Ascending aorta (tissue), 2 donors: ENCODE data around the gene SOX5. TPM values are rescaled to one million over a fixed set of nuclear protein-coding genes. Genes with fewer than 3 reads are reported as not detected.

Source experiments
- DNase-seq, 2 donors: peaks; one replicate each; pipeline ENCODE4 v3.0.0-alpha.2; 2019; ENCODE audit warnings: low spot score in 2 of 2
- H3K27ac ChIP-seq, 2 donors: fragments of 200-600 bp; sonication (generic); one replicate each; pipeline ENCODE4 v1.5.1; 2016 to 2017; ENCODE audit warnings: mild to moderate bottlenecking in 1 of 2
- H3K27me3 ChIP-seq: fragments of 200-600 bp; sonication (generic); one replicate; pipeline ENCODE4 v1.5.1; 2017
- H3K36me3 ChIP-seq, 2 donors: fragments of 200-600 bp; sonication (generic); one replicate each; pipeline ENCODE4 v1.5.1; 2016
- H3K4me1 ChIP-seq, 2 donors: fragments of 200-600 bp; sonication (generic); one replicate each; pipeline ENCODE4 v1.5.1; 2016 to 2017; ENCODE audit warnings: mild to moderate bottlenecking in 1 of 2
- H3K4me3 ChIP-seq, 2 donors: fragments of 200-600 bp; sonication (generic); one replicate each; pipeline ENCODE4 v1.5.1; 2016 to 2017; ENCODE audit warnings: mild to moderate bottlenecking in 1 of 2
- H3K9me3 ChIP-seq, 2 donors: fragments of 200-600 bp; sonication (generic); one replicate each; pipeline ENCODE4 v1.5.1; 2016
- CTCF ChIP-seq, 3 experiments: fragments of 200-600 bp in 2 of 3; fragments of 450-650 bp in 1 of 3; sonication (generic) in 2 of 3; IDR thresholded peaks; one replicate each; pipeline ENCODE4 v1.5.1; 2016 to 2019; ENCODE audit warnings: antibody characterized with exemption in 3 of 3, mild to moderate bottlenecking in 1 of 3, moderate library complexity in 1 of 3
- intact Hi-C: fragments of 100-400 bp; cut with DNase I; formaldehyde crosslinking; loops from one replicate; pipeline ENCODE4 v1.15.1; 2023
- total RNA-seq: library from RNA; depleted of rRNA; stranded (reverse); fragments of >200 nt; gene quantifications from one replicate; pipeline ENCODE4 v1.1.0, GENCODE V29; 2016

The SOX5 gene
- total RNA-seq, 1 donor from 2014 or later: 18.2 TPM

- no peak for TF ChIP-seq CTCF (IDR thresholded peaks at IDR 0.05)
- Histone ChIP-seq H3K4me1 (no peaks in the 10 kb centered on the region), H3K36me3 (no peaks in the 10 kb centered on the region), H3K4me3 (no peak overlapping the region), H3K27ac (no peak overlapping the region), H3K9me3 (no peaks in the 10 kb centered on the region), H3K27me3 (no peaks in the 10 kb centered on the region)
- no peak for DNase-seq
- intact Hi-C loops: no loop called here
Observed at GRCh38 chr12:23659131-23659530, 290.3 kb downstream of the SOX5 start.

- TF ChIP-seq CTCF (IDR thresholded peaks at IDR 0.05): no peak
- Histone ChIP-seq H3K36me3 (no peaks in the 10 kb centered on the region), H3K4me3 (no peak overlapping the region), H3K27ac (no peak overlapping the region), H3K27me3 (no peaks in the 10 kb centered on the region), H3K4me1 (no peaks in the 10 kb centered on the region), H3K9me3 (no peaks in the 10 kb centered on the region)
- no peak for DNase-seq
- intact Hi-C loops: no loop called here
Observed at GRCh38 chr12:23657598-23657997, 291.9 kb downstream of the SOX5 start.

- H3K4me3 ChIP-seq: no peak overlapping the region
- H3K27ac ChIP-seq: no peak overlapping the region
- intact Hi-C loops: no loop called here
- DNase-seq: no peak
- H3K36me3 ChIP-seq: no peaks in the 10 kb centered on the region
- no peak for TF ChIP-seq CTCF (IDR thresholded peaks at IDR 0.05)
- H3K9me3 ChIP-seq: no peaks in the 10 kb centered on the region
- no peaks in the 10 kb centered on the region for H3K27me3 ChIP-seq
- no peaks in the 10 kb centered on the region for H3K4me1 ChIP-seq
Observed at GRCh38 chr12:23655884-23656283, 293.6 kb downstream of the SOX5 start.

DNA sequence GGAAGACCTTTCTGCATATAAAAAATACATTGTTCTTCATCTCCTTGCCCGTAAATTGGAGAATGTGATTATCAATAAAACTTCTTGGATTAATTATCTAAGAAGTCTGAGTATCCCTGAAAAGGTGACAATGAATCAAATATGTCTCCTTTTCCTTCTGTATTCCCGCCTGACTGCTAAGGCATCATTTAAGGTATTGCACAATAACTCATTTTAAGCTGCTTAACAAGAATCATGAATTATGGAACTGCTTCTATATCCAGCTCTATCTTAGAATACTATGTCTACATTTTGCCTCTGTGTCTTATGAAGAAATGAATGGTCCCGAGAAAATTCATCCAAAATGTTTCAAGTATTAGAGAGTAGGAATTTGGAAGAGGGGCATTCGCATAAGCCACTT is 294.4 kb downstream of the SOX5 start:
- no peaks in the 10 kb centered on the region for H3K36me3 ChIP-seq
- H3K27me3 ChIP-seq: no peaks in the 10 kb centered on the region
- H3K9me3 ChIP-seq: no peaks in the 10 kb centered on the region
- H3K4me1 ChIP-seq: no peaks in the 10 kb centered on the region
- intact Hi-C loops: no loop called here
- H3K4me3 ChIP-seq: no peak overlapping the region
- no peak overlapping the region for H3K27ac ChIP-seq
- TF ChIP-seq CTCF (IDR thresholded peaks at IDR 0.05): no peak
- DNase-seq: no peak

DNA sequence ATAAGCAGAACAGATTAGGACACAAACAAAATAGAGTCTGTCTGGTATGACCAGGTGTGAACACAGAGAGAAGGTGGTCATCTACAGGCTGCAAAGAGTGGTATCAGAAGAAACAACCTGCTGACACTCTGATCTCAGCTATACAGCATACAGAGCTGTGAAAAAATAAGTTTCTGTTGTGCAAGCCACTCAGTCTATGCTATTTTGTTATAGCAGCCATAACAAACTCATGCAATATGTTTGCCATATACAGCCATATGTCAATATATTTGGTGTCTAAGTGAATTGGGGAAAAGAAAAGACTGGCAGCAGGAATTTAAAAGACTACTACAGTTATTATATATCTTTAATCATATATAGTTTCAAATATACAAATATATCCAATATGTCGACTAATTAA is 300.9 kb downstream of the SOX5 start:
- Histone ChIP-seq H3K9me3 (peaks cover 0 to 13% of the 10 kb centered on the region in 2 donors), H3K36me3 (no peaks in the 10 kb centered on the region), H3K4me1 (no peaks in the 10 kb centered on the region), H3K4me3 (no peak overlapping the region), H3K27me3 (no peaks in the 10 kb centered on the region), H3K27ac (no peak overlapping the region)
- no peak for DNase-seq
- no peak for TF ChIP-seq CTCF (IDR thresholded peaks at IDR 0.05)
- intact Hi-C loops: no loop called here

GRCh38 chr12:23640754-23641153 is 308.7 kb downstream of the SOX5 start:
- H3K4me1 ChIP-seq: no peaks in the 10 kb centered on the region
- no peak for DNase-seq
- no peak overlapping the region for H3K27ac ChIP-seq
- no peaks in the 10 kb centered on the region for H3K9me3 ChIP-seq
- H3K4me3 ChIP-seq: no peak overlapping the region
- H3K27me3 ChIP-seq: no peaks in the 10 kb centered on the region
- intact Hi-C loops: no loop called here
- peaks cover 0 to 3% of the 10 kb centered on the region in 2 donors for H3K36me3 ChIP-seq
- no peak for TF ChIP-seq CTCF (IDR thresholded peaks at IDR 0.05)
